ENCODE data around the gene CLEC4F. TPM values are rescaled to one million over a fixed set of nuclear protein-coding genes. Genes with fewer than 3 reads are reported as not detected.
A peak's percentile ranks its signal among the peaks of the same experiment; 100 is the strongest.

The CLEC4F gene
- not detected for total RNA-seq

- no peak for DNase-seq (ENCODE audit: low spot score in 2 of 2)
- FAIRE-seq = no peak
These were observed at the start of gene CLEC4F for GRCh38 chr2:70820499-70820898. TSS of gene CLEC4F (minus strand) at chr2:70820599. CDS start at chr2:70820523, 76 bp downstream.

GRCh38 chr2:70868970-70869369 is 48.6 kb upstream of the CLEC4F start:
- DNase-seq (ENCODE audit: low spot score in 2 of 2) (no peak), FAIRE-seq (no peak)

- FAIRE-seq (peak; percentile 3), DNase-seq (ENCODE audit: low spot score in 2 of 2) (peak in 1 of 2 donors; percentile 69)
These were observed 41.6 kb upstream of the CLEC4F start for GRCh38 chr2:70861777-70862625.

GRCh38 chr2:70855667-70856066 is 35.3 kb upstream of the CLEC4F start:
- FAIRE-seq = no peak

GRCh38 chr2:70854411-70854810 is 34.0 kb upstream of the CLEC4F start:
- DNase-seq (ENCODE audit: low spot score in 2 of 2) (no peak), FAIRE-seq (no peak)

More at GRCh38 chr2:70855667-70856066, 35.3 kb upstream of the CLEC4F start:
- no peak for DNase-seq (ENCODE audit: low spot score in 2 of 2)

- no peak for DNase-seq (ENCODE audit: low spot score in 2 of 2)
- no peak for FAIRE-seq
These were observed 32.4 kb upstream of the CLEC4F start for GRCh38 chr2:70852824-70853223.

GRCh38 chr2:70851704-70852103 is 31.3 kb upstream of the CLEC4F start:
- FAIRE-seq = no peak

GRCh38 chr2:70850925-70851324 is 30.5 kb upstream of the CLEC4F start:
- peak; percentile 80 for FAIRE-seq
- DNase-seq (ENCODE audit: low spot score in 2 of 2) = peak in 1 of 2 donors; percentile 49

More at GRCh38 chr2:70851704-70852103, 31.3 kb upstream of the CLEC4F start:
- no peak for DNase-seq (ENCODE audit: low spot score in 2 of 2)

- DNase-seq (ENCODE audit: low spot score in 2 of 2) (no peak), FAIRE-seq (no peak)
These were observed 22.0 kb upstream of the CLEC4F start for GRCh38 chr2:70842401-70842800.

GRCh38 chr2:70837980-70838925 is 17.9 kb upstream of the CLEC4F start:
- FAIRE-seq = no peak

GRCh38 chr2:70835643-70836042 is 15.2 kb upstream of the CLEC4F start, which contains the start of gene CD207:
TSS of gene CD207 (minus strand) at chr2:70835816. CDS start at chr2:70835776, 40 bp downstream.
- no peak for DNase-seq (ENCODE audit: low spot score in 2 of 2)
- FAIRE-seq = no peak

More at GRCh38 chr2:70837980-70838925, 17.9 kb upstream of the CLEC4F start:
- no peak for DNase-seq (ENCODE audit: low spot score in 2 of 2)

- FAIRE-seq (no peak), DNase-seq (ENCODE audit: low spot score in 2 of 2) (no peak)
These were observed 14.5 kb upstream of the CLEC4F start for GRCh38 chr2:70834881-70835280.

GRCh38 chr2:70834106-70834505 is 13.7 kb upstream of the CLEC4F start:
- no peak for DNase-seq (ENCODE audit: low spot score in 2 of 2)
- no peak for FAIRE-seq

GRCh38 chr2:70833246-70833645 is 12.8 kb upstream of the CLEC4F start:
- no peak for FAIRE-seq
- no peak for DNase-seq (ENCODE audit: low spot score in 2 of 2)

- FAIRE-seq = no peak
These were observed 12.0 kb upstream of the CLEC4F start for GRCh38 chr2:70832386-70832785.

GRCh38 chr2:70831861-70832260 is 11.5 kb upstream of the CLEC4F start:
- FAIRE-seq (no peak), DNase-seq (ENCODE audit: low spot score in 2 of 2) (no peak)

More at GRCh38 chr2:70832386-70832785, 12.0 kb upstream of the CLEC4F start:
- DNase-seq (ENCODE audit: low spot score in 2 of 2) = no peak

GRCh38 chr2:70830366-70830765 is 10.0 kb upstream of the CLEC4F start:
- FAIRE-seq (no peak), DNase-seq (ENCODE audit: low spot score in 2 of 2) (no peak)

GRCh38 chr2:70829916-70830315 is 9.5 kb upstream of the CLEC4F start:
- no peak for DNase-seq (ENCODE audit: low spot score in 2 of 2)
- no peak for FAIRE-seq

- FAIRE-seq (no peak), DNase-seq (ENCODE audit: low spot score in 2 of 2) (no peak)
These were observed 8.8 kb upstream of the CLEC4F start for GRCh38 chr2:70828914-70829824.

GRCh38 chr2:70828115-70828514 is 7.7 kb upstream of the CLEC4F start:
- DNase-seq (ENCODE audit: low spot score in 2 of 2) (no peak), FAIRE-seq (no peak)

Measured in frontal cortex (tissue), 4 donors.